Erythroblast (primary cell): ENCODE results near the gene SPDYE4.

Source experiments
- DNase-seq, 2 experiments: peaks; one replicate each; lab custom pipeline; 2025; lab: John Stamatoyannopoulos, UW
- GATA1 ChIP-seq: IDR thresholded peaks from 2 replicates; pipeline ENCODE4 v1.6.1; 2011; ENCODE audit warnings: low read depth, mild to moderate bottlenecking, control low read depth, low read length, moderate library complexity
- POLR2A ChIP-seq: IDR thresholded peaks from 2 replicates; pipeline ENCODE4 v1.6.1; 2011; ENCODE audit warnings: mild to moderate bottlenecking, low read length

SPDYE4 gene

DNA sequence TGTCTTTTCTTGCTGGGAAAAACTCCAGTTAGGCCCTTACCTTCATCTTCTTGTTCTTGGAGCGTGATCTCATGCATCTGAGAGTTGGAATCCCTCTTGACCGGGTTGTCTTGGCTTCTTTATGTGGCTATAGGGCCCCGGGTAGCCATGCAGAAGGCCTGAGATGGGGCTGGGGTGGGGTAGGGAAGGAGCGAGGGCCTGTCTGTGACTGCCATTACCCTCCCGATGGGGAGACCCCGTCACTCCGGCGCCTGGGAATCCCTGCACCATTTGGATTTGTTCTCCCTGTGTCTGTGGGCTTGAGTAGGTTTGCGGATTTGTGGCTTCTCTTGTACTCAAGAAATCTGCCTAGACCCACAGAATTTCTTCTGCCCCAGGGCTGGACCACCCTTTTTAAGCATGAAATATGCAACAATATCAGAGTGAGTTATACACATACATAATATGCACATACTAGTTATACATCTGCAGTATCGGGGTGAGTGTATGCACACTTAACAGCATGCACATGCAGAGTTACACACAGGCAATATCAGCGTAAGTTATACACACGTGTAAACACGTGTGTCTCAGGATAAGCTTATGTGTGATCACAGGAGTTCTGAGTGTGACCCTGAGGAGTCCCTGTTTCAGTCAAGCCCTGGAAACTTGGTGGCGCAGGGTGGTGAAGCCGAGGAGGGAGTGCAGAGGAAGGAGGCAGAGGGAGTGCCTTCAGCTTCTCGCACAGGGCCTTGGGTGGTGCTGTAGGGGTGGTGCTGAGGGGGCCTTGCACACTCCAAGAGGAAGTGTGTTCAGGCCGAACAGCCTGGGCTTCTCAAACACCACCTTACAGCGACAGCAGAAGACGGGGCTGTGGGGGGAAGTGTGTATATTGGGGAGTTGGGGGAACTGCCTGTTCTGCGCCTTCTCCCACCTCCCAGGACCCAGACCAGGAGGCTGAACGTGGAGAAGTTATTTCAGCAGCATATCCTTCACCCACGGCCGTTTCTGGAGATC lies 32.2 kb downstream of the SPDYE4 start:
- no peak for DNase-seq
- no peak for TF ChIP-seq POLR2A

DNA sequence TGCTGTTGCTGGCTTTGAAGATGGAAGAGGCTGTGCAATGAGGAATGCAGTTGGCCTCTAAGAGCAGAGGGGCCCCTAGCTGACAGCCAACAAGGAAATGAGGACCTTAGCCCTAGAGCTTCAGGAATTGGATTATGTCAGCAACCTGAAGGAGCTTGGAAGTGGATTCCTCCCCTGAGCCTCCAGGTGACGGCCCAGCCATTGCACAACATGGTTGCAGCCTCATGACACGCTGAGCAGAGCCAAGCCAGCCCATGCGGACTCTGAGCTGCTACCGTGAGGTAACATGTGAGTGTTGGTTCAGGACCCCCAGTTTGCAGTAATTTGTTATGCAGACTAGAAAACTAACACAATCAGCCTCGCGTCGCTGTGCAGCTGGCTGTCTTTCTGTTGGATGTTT lies 33.9 kb downstream of the SPDYE4 start:
- no peak for DNase-seq
- TF ChIP-seq GATA1: no peak
- no peak for TF ChIP-seq POLR2A

DNA sequence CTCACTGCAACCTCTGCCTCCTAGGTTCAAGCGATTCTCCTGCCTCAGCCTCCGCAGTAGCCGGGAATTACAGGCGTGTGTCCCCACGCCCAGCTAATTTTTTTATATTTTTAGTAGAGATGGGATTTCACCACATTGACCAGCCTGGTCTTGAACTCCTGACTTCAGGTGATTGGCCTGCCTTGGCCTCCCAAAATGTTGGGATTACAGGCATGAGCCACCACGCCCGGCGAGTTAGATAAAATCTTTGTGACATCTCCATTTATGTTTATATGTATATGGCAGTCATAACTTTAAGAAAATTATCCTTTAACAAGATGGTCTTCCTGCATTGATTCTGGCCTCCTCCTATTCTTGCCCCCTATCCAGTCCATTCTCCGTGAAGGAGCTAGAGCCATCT lies 37.8 kb downstream of the SPDYE4 start:
- no peak for TF ChIP-seq POLR2A
- TF ChIP-seq GATA1: no peak
- DNase-seq: no peak

DNA sequence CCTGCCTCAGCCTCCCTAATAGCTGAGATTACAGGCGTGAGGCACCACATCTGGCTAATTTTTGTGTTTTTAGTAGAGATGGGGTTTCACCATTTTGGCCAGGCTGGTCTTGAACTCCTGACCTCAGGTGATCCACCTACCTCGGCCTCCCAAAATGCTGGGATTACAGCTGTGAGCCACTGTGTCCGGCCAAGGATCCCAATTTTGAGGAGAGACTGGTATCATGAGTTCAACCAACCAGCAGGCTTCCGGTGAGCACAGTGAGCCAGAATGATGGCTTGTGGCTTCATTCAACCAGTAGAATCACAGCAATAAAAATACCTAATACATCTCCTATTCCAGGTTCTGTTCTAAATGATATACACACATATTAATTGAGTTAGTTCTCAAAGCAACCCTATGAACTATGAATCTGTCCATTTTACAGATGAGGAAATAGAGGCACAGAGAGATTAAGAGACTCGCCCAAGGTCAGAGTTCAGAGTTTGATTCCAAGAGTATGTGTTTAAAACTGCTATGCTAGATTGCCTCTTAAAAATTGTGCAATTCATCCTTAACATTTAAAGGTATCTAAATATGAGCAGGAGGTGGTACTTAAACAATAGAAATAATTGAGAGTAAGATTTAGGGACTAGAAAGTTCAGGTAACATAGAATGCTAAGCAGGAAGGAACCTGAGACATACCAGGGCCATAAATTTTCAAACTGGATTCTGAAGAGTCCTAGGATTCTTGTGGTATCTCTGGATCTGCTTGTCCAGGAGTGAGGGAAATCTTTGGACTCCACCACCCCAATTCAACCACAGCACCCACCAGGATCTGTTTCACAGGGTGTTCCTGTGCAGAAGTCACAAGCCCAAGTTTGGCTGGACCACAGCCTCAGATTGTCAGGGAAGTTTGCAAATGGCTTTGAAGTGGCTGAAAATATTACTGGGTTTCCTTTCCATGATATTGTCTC lies 38.8 kb downstream of the SPDYE4 start:
- TF ChIP-seq GATA1 (no peak), POLR2A (no peak)
- no peak for DNase-seq

DNA sequence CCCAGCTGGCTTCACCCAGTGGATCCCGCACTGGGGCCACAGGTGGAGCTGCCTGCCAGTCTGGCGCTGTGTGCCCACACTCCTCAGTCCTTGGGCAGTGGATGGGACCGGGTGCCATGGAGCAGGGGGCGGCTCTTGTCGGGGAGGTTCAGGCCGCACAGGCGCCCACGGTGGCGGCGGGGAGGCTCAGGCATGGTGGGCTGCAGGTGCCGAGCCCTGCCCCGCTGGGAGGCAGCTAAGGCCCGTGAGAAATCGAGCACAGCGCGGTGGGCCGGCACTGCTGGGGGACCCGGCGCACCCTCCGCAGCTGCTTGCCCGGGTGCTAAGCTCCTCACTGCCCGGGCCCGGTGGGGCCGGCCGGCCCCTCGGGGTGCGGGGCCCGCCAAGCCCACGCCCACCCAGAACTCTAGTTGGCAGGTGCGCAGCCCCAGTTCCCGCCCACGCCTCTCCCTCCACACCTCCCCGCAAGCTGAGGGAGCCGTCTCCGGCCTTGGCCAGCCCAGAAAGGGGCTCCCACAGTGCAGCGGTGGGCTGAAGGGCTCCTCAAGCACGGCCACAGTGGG lies 40.3 kb downstream of the SPDYE4 start:
- TF ChIP-seq GATA1: no peak
- TF ChIP-seq POLR2A: no peak
- no peak for DNase-seq

DNA sequence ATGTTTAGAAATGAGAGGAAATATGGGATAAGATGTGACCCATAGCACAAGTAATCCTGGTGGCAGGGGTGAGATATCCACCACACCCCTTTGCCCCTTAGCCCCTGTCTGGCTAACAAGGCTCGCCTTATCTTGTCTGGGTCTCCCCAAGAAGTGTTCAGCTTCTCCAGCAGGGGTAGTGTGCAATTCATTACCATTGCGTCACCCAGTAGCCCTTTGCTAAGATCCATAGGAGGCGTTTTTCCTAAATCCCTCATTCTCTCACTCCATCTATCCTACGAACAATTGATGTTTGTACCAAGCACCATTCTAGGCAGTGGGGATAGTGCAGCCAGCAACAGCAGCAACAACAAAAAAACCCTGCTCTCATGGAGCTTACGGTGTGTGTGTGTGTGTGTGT lies 44.5 kb downstream of the SPDYE4 start:
- no peak for TF ChIP-seq POLR2A
- no peak for TF ChIP-seq GATA1
- no peak for DNase-seq

DNA sequence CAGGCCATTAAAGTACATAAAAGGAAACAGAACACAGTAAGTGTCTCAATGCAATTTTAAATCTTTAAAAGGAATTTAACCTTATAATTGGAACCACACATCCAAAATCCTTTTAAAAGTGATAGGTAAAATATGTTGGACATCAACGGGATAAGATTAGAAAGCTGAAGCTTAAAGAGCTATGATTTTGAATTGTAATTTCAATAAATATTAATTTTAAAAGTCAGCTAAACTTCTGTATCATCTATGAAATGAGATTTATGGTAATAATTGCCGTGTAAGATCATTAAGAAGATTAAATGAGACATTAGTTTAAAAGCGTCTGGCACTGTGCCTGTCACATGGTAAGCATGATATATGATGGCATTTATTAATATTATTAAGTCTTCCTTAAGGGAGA lies 45.0 kb downstream of the SPDYE4 start:
- TF ChIP-seq GATA1 (no peak), POLR2A (no peak)
- DNase-seq: no peak

DNA sequence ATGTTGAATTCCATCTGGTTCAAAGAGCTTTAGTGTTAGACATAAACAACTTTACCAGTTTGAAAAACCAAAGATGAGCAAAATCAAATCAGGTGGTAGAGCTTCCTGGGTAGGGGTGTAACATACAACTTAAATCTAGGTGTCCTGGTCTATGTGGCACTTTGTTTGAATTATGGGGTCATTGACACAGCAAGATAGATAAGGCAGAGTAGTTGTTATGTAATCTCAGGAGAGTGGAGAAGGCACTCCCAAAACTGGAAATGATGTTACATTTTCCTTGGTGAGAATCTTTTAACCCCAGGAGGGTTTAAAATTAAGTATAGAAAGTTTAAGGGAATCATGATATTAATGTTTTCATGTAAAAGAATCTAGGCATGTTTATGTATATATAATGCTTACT lies 45.6 kb downstream of the SPDYE4 start:
- DNase-seq: no peak
- no peak for TF ChIP-seq POLR2A
- no peak for TF ChIP-seq GATA1

DNA sequence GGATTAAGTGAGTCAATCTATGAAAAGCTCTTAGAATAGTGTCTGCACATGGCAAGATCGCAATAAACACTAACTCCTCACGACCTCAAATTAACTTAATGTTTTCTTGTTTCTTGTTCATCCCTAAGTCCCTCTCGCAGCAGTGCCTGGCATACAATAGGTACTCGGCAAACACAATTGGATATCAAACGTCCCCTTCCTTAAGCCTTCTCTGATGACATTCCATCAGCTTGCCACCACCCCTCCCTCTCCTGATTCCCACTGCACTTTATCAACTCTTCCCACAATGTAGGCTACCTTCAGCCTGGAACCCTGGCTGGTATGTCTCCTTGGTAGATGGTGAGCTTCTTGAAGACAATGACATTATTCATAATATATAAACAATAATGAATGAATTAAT lies 47.1 kb downstream of the SPDYE4 start:
- DNase-seq: no peak

DNA sequence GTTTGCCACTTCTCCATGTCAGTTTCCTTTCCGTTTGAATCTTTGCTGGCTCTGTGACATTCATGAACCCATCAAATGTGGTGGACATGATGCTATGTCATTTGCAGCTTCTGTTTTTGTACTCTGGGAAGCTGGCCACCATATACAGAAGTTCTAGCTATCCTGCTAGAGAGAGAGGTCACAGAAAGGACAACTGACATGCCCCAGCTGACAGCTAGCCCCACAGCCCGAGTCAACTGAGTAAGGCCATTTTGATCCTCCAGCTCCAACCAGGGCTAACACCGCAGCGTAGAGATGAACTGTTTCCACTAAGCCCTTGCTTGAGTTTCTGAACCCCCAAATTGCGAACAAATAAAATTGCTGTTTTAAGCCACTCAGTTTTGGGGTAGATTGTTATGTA lies 47.5 kb downstream of the SPDYE4 start:
- TF ChIP-seq GATA1: no peak
- TF ChIP-seq POLR2A: no peak
- no peak for DNase-seq

More for the DNA sequence above, 47.1 kb downstream of the SPDYE4 start:
- TF ChIP-seq POLR2A: no peak
- no peak for TF ChIP-seq GATA1

DNA sequence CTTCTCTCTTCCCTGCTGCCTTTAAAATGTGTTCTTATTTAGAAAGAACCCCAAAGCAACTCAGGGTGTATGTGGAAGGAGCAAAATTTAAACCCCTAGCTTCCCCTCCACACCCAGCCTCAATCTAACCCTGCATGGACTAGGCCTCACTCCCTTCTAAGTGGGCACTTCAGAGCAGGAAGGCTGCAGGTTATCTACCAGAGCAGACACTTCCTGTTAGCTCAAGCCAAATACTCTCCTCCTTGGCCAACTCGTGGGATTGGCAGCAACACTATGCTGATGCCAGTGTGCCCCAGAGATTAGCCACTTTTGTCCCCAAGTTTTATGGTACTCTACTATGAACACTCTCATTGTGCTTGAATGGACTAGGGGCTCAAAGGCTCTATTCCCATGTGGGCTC lies 49.3 kb downstream of the SPDYE4 start:
- no peak for DNase-seq
- no peak for TF ChIP-seq POLR2A
- no peak for TF ChIP-seq GATA1

DNA sequence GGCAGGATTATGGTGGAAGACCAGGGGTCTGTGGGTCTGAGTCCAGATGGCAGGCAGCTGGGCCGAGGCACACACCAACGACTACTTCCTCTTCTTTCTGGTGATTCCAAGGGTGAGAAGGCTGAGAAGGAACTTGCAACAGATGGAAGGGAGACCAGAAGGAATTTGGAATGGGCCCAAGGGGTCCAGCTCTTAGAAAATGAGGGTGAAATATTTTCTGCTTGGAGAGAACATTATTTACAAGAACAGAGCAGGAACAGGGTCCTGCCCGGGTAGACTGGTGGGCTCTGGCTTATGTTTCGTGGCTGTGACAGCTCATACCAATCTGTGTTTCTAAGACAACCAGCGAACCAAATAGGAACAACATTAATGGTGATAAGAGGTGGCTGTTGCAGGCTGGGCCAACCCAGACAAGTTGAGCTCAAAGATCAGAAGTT lies 50.3 kb downstream of the SPDYE4 start:
- no peak for DNase-seq

DNA sequence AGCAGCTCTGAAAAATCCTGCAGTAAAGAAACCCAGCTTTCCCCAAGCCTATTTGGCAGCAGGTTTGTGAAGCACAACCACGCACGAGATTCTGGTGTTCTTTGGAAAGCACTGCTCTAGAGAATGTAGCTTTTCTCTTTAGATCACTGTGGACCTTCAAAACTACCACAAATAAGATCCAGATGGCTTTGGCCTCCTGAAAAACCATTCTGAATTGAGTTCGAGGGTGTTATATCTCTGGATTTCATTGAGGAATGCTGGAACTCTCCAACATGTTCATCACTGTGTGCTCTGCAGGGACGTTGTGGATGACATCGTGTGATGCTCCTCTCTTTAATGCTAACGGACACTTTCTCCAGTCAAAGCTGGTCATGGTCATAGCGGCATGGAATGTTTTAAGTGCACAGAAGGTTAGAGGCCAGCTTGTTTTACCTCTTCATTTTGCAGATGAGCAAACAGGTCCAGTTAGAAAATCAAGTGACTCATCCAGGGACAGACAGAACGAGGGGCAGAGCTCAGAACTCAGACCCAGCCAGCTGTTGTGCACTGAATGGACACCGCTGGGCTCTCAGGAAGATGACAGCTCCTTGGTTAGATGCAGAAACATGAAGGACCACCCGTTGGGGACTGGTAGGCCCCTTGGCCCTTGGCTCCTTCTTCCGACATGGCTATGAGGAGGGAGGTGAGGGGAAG lies 50.9 kb downstream of the SPDYE4 start:
- TF ChIP-seq POLR2A (no peak), GATA1 (no peak)

More for the DNA sequence above, 50.3 kb downstream of the SPDYE4 start:
- TF ChIP-seq GATA1 (no peak), POLR2A (no peak)

DNA sequence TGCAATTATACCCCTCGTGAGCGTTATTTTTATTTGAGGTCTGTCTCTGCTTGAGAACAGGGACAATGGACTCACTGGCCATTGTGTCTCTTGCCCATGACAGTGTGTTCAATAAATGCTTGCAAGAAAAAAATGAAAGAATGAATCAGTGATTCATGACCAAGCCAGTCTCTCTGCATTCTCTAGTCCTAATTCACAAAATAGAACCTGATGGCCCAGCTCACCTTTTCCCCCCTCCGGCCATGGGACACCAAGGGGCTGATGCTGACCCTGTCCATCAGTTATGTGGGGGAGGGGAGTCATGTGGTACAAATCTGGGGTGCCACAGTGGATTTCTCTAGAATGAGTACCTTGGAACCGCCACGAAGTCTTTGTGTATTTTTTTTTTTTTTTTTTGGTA lies 51.9 kb downstream of the SPDYE4 start:
- no peak for DNase-seq
- no peak for TF ChIP-seq GATA1
- no peak for TF ChIP-seq POLR2A

More for the DNA sequence above, 50.9 kb downstream of the SPDYE4 start:
- no peak for DNase-seq
